Measurements from ENCODE around the gene CGRRF1. TPM values are rescaled to one million over a fixed set of nuclear protein-coding genes. Genes with fewer than 3 reads are reported as not detected.
A peak's percentile ranks its signal among the peaks of the same experiment; 100 is the strongest.

CGRRF1 gene
- total RNA-seq, 2 experiments from 2014 or later: 34.5 to 42.8 TPM

DNA sequence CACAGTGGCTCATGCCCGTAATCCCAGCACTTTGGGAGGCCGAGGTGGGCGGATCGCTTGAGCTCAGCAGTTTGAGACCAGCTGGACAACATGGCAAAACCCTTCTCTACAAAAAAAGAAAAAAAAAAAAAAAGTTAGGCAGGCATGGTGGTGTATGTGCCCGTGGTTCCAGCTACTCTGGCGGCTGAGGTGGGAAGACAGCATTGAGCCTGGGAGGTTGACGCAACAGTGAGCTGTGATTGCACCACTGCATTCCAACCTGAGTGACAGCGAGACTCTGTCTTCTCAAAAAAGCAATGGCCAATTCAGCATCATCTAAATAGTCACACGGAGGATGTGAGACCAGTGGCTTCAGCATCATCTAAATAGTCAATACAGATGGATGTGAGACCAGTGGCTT is 46.8 kb downstream of the CGRRF1 start:
- Histone ChIP-seq H3K4me3 (ENCODE audit: low read length) (no peak overlapping the region), H3K27ac (ENCODE audit: low read depth in 1 of 2, low read length in 2 of 2) (no peak overlapping the region), H3K9me3 (ENCODE audit: control insufficient read depth in 1 of 2, insufficient read depth in 1 of 2, low read length in 2 of 2) (no peaks in the 10 kb centered on the region), H3K4me1 (ENCODE audit: insufficient read depth, low read length) (no peaks in the 10 kb centered on the region), H3K27me3 (ENCODE audit: control insufficient read depth in 1 of 2, insufficient read depth in 2 of 2, low read length in 2 of 2) (no peaks in the 10 kb centered on the region), H3K36me3 (ENCODE audit: insufficient read depth, low read length) (no peaks in the 10 kb centered on the region)
- CTCF ChIA-PET: no interaction called here
- Mint-ChIP-seq H3K4me3 (no peak overlapping the region), H3K4me1 (ENCODE audit: low read depth) (no peaks in the 10 kb centered on the region), H3K27ac (no peak overlapping the region), H3K9me3 (no peaks in the 10 kb centered on the region), H3K36me3 (ENCODE audit: low read depth) (no peaks in the 10 kb centered on the region), H3K27me3 (peaks cover 6% of the 10 kb centered on the region)
- intact Hi-C loops (cut with DNase I, micrococcal nuclease): no loop called here
- TF ChIP-seq CTCF (IDR thresholded peaks at IDR 0.05): no peak
- POLR2A ChIA-PET: no interaction called here
- DNase-seq: no peak
- no peak for ATAC-seq (ENCODE audit: poor library complexity)

GRCh38 chr14:54562334-54562733 is 52.6 kb downstream of the CGRRF1 start:
- no peak overlapping the region for H3K4me3 Mint-ChIP-seq
- POLR2A ChIA-PET: no interaction called here

GRCh38 chr14:54564071-54564867 is 54.6 kb downstream of the CGRRF1 start:
- POLR2A ChIA-PET: interaction anchor here (0.8 to 4.0 kb wide), 5 partner anchors 63 to 487 kb away, joined by 3 to 42 read pairs (median 6); partner anchors contain the start of gene MAPK1IP1L
- intact Hi-C loops (cut with DNase I, micrococcal nuclease): loop anchor here (1.0 to 10.0 kb wide), 8 partner anchors 52 to 601 kb away; partner anchors contain the start of gene GMFB (in 1 of the 2)
- peak overlapping the region; percentile 95 for H3K4me3 Mint-ChIP-seq
- H3K27me3 ChIP-seq (ENCODE audit: control insufficient read depth in 1 of 2, insufficient read depth in 2 of 2, low read length in 2 of 2): peaks cover 6 to 7% of the 10 kb centered on the region in 2 experiments
- H3K27ac ChIP-seq (ENCODE audit: low read depth in 1 of 2, low read length in 2 of 2): peak overlapping the region in 1 of 2 donors; percentile 62
- H3K27ac Mint-ChIP-seq: peak overlapping the region; percentile 91
- peaks cover 29% of the 10 kb centered on the region for H3K4me1 ChIP-seq (ENCODE audit: insufficient read depth, low read length)
- peak; percentile 97 for TF ChIP-seq CTCF (IDR thresholded peaks at IDR 0.05)
- peaks cover 3% of the 10 kb centered on the region for H3K36me3 Mint-ChIP-seq (ENCODE audit: low read depth)
- peaks cover 15% of the 10 kb centered on the region for H3K4me1 Mint-ChIP-seq (ENCODE audit: low read depth)
- CTCF ChIA-PET: interaction anchor here (0.6 to 8.9 kb wide), 13 partner anchors 27 to 416 kb away, joined by 3 to 104 read pairs (median 4); partner anchors contain the start of genes CDKN3 and CGRRF1
- peak overlapping the region; percentile 80 for H3K4me3 ChIP-seq (ENCODE audit: low read length)
- H3K27me3 Mint-ChIP-seq: peaks cover 18% of the 10 kb centered on the region
- no peaks in the 10 kb centered on the region for H3K9me3 ChIP-seq (ENCODE audit: control insufficient read depth in 1 of 2, insufficient read depth in 1 of 2, low read length in 2 of 2)
- ATAC-seq (ENCODE audit: poor library complexity): no peak
- H3K36me3 ChIP-seq (ENCODE audit: insufficient read depth, low read length): no peaks in the 10 kb centered on the region
- H3K9me3 Mint-ChIP-seq: no peaks in the 10 kb centered on the region
- DNase-seq: peak in 3 of 14 experiments; percentile 61 to 78 (median 76)

More at GRCh38 chr14:54562334-54562733, 52.6 kb downstream of the CGRRF1 start:
- no peak for TF ChIP-seq CTCF (IDR thresholded peaks at IDR 0.05)
- Histone ChIP-seq H3K36me3 (ENCODE audit: insufficient read depth, low read length) (no peaks in the 10 kb centered on the region), H3K27ac (ENCODE audit: low read depth in 1 of 2, low read length in 2 of 2) (no peak overlapping the region), H3K9me3 (ENCODE audit: control insufficient read depth in 1 of 2, insufficient read depth in 1 of 2, low read length in 2 of 2) (no peaks in the 10 kb centered on the region), H3K27me3 (ENCODE audit: control insufficient read depth in 1 of 2, insufficient read depth in 2 of 2, low read length in 2 of 2) (no peaks in the 10 kb centered on the region), H3K4me1 (ENCODE audit: insufficient read depth, low read length) (peaks cover 19% of the 10 kb centered on the region), H3K4me3 (ENCODE audit: low read length) (no peak overlapping the region)
- Mint-ChIP-seq H3K27ac (no peak overlapping the region), H3K9me3 (no peaks in the 10 kb centered on the region), H3K4me1 (ENCODE audit: low read depth) (peaks cover 11% of the 10 kb centered on the region), H3K27me3 (peaks cover 11% of the 10 kb centered on the region), H3K36me3 (ENCODE audit: low read depth) (peaks cover under 1% of the 10 kb centered on the region)
- ATAC-seq (ENCODE audit: poor library complexity) (no peak), DNase-seq (no peak)
- CTCF ChIA-PET: interaction anchor here (8.9 kb wide), 1 partner anchor 212 kb away, joined by 104 read pairs; no protein-coding TSS in a partner anchor
- intact Hi-C loops (cut with DNase I, micrococcal nuclease): loop anchor here (2.0 to 10.0 kb wide), 5 partner anchors 50 to 602 kb away; partner anchors contain the start of gene GMFB (in 1 of the 2)

Measured in CD4-positive, alpha-beta T cell (primary cell).